Activated CD8-positive, alpha-beta memory T cell treated with anti-CD3 and anti-CD28 coated beads, Interleukin-2, amount 50 U/mL, for 48 hours (primary cell): ENCODE data around the gene PTPN11.
"Not testable (repeated sequence)": the region's sequence is repeated elsewhere in the genome, so short reads cannot be mapped to it uniquely, and the experiment has no call there.

Experiments
- DNase-seq: peaks from one replicate; pipeline ENCODE4 v3.0.0-alpha.2; 2020

PTPN11 gene

DNA sequence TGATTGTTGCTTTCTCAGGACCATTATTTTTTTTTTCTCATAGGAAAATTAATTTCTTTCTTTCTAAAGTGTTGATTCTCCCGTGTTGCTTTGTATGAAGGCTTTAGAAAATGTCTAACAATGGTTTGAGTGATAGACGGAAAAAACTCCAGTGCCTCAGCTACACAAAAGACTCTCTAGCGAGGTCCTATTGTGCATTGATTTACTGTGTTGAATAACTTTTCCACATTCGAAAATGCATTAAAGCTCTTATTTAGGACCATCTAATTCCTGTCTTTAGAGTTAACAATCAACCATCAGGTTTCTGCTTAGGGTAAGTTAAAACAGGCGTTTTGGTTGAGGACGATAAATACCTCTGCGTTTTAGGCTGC is 99.6 kb downstream of the PTPN11 start:
- DNase-seq = no peak

DNA sequence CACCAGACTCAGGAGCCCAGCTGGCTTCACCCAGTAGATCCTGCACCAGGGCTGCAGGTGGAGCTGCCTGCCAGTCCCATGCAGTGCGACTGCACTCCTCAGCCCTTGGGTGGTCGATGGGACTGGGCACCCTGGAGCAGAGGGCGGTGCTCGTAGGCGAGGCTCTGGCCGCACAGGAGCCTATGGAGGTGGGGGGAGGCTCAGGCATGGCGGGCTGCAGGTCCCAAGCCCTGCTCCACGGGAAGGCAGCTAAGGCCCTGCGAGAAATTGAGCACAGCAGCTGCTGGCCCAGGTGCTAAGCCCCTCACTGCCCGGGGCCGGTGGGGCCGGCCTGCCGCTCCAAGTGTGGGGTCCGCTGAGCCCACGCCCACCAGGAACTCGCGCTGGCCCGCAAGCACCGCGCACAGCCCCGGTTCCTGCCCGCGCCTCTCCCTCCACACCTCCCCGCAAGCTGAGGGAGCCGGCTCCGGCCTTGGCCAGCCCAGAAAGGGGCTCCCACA is 101.1 kb downstream of the PTPN11 start:
- not testable (repeated sequence) for DNase-seq

DNA sequence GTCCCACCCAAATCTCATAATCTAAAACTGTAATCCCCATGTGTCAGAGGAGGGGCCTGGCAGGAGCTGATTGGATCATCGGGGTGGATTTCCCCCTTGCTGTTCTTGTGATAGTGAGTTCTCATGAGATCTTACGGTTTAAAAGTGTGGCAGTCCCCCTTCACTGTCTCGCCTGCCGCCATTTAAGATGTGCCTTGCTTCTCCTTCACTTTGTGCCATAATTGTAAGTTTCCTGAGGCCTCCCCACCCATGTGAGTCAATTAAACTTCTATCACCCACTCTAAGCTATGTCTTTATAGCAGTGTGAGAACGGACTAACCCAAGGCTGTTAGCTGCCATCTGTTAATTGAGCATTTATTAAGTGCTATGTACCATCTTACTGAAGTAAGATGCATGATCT is 105.1 kb downstream of the PTPN11 start:
- no peak for DNase-seq

DNA sequence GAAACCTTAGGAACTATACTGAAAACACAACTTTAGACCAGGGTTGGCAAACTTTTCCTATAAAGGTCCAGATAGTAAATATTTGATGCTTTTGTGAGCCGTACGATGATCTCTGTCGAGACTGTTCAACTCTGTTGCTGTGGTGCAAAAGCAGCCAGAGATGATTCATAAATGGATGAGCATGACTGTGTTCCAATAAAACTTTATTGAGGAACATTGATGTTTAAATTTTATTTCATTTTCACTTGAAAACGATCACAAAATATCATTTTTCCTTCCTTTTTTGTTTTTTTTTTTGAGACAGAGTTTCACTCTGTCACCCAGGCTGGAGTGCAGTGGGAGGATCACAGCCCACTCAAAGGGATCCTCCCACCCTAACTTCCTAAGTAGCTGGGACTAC is 105.5 kb downstream of the PTPN11 start:
- DNase-seq = no peak

DNA sequence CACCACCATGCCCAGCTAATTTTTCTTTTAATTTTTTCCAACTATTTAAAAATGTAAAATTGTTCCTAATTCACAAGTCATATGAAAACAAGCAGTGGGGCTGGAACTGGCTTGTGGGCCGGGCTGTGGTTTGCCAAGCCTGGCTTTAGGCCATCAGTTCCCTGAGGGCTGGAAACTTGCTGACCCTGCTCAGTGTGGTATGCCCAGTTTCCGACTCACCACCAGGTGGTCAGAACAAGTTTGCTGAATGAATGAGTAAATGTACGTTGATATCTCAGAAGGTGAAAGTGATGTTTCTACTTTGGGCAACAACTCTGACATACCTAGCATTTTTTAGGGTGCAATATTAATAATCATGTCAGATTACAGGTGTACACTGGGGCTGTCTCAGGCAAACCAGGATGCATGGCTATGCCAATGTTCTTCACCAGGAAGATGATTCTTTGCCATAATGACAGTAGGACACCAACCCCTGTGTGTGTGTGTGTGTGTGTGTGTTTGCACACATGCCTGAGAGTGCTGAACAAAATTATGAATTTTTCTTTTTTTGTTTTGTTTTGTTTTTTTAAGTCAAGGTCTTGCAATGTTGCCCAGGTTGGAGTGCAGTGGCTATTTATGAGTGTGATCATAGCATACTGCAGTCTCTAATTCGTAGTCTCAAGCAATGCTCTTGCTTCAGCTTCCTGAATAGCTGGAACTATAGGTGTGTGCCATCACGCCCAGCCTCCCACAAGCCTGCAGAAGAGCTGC is 106.1 kb downstream of the PTPN11 start:
- DNase-seq = no peak

DNA sequence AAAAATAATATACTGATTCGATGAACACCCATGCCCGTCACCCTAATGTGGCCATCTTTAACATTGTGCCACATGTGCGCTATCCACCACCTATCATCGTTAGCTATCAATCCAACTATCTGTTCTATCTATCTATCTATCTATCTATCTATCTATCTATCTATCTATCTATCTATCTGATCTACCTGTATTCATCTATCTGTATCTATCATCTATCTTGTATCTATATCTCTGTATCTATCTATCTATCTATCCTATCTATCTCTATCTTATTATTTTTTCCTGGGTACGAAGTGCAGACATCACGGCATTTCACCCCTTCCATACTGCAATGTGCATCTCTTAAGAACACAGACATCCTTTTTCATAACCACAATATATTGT is 106.7 kb downstream of the PTPN11 start:
- DNase-seq = no peak

DNA sequence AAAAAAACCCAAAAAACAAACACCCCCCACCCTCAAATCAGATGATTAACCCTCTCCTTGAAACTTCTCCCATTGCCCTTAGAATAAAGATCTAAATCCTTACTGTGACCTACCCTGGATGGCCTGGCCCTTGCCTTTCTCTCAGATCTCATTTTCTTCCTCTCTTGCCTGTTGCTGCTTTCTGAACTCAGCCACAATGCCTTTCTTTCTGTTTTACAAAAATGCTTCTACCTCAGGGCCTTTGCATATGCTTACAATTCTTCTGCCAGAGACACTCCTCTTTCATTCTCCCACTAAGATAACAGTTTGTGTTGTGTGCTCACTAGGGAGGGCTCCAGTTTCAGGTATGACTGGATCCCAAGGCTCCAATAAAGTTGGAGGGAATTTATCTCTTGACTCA is 108.3 kb downstream of the PTPN11 start:
- DNase-seq = no peak

DNA sequence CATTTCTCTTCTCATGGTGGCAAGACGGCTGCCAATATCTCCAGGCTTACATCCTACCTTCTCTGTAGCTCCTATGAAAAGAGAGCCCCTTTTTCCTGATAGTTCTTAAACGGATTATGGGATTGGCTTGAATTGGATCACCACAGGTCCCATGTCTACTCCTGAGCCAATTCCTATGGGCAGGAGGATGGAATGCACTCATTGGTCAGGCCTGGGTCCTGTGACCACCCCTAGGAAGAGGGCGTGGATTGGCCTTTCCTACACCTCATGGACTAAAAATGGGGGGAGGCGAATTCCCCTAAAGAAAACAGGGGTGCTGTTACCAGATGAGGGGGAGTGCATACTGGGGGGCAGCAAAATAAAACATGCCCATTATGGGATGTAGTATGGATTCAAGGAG is 108.8 kb downstream of the PTPN11 start:
- no peak for DNase-seq

DNA sequence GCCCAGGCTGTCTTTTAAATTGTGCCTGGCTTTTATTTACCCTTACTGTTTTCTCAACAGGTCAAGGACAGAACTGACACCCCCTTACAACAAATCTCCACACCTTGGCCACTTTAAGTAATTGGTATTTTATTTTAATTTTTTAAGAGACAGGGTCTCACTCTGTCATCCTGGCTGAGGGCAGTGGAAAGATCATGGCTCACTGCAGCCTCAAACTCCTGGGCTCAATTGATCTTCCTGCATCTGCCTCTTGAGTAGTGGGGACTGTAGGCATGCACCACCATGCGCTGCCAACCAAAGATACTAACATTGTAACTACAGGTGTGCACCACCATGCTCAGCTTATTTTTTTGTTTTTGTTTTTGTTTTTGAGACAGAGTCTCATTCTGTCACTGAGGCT is 109.8 kb downstream of the PTPN11 start:
- no peak for DNase-seq

DNA sequence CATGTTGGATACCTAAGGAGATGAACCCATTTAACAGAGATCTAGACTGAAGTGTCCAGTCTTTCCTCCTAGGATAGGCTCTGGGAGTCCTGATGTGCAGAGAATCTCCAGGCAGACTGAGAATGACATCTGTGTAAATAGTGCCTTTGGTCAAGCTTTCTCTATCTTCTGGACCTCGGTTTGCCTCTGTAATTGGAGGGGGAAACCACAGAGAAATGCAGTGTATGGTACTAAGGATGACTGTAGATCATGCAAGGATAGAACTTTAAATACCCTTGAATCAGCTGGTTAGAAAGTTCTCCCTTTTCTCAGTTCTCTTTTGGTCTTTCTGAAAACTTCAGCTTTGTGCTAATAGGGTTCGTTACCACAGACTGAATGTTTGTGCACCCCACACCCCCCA is 112.2 kb downstream of the PTPN11 start:
- DNase-seq = no peak

DNA sequence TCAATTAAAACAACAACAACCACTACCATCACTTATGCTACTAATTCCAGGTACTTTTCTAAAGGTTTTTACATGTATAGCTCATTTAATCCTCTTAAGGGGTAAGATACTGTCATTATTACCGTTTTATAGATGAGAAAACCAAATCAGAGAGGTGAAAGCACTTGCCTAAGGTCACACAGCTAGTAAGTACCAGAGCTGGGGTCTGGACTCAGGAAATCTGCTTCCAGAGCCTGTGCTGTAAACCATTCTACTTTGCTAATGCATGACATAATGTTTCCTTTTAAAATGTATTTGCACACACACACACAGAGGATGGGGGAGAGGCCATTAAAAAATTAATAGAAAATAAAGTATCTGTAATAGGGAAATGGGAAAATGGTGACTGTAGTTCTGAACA is 113.4 kb downstream of the PTPN11 start:
- DNase-seq = no peak

DNA sequence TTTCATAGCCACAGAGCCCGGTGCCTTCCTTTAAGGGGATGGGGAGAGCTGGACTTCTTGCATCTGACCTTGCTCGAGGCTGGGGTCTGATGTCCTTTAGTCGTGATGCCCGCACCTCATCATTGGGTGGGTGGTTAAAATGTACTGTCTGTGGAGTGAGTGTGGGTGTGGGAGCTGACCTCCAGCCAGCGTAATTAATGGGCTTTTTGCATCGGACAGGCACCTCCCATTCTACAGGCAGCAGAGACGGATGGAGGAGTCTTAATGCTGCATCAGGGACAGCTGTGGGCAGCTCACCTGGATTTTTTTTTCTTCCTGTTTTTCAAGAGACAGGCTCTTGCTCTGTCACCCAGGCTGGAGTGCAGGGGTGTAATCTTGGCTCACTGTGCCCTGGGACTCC is 114.8 kb downstream of the PTPN11 start:
- DNase-seq = no peak

DNA sequence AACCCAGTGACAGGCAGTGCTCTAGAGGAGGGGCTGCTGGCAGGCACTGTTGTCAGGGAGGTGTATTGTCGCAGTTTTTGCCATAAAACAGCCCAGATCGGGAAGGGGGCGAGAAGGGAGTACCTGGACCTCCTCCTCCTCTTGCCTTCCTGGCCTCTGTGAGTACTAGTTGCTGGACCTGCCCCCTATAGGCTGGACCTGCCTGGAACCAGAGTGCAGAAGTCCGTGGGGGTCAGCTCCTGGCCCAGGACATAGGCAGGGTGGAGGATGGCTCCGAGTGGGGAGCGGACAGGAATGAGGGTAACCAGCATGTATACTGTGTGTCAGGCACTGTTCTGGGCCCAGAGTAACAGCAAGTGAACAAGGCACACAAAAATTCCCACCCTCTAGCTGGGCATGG is 116.3 kb downstream of the PTPN11 start:
- no peak for DNase-seq

DNA sequence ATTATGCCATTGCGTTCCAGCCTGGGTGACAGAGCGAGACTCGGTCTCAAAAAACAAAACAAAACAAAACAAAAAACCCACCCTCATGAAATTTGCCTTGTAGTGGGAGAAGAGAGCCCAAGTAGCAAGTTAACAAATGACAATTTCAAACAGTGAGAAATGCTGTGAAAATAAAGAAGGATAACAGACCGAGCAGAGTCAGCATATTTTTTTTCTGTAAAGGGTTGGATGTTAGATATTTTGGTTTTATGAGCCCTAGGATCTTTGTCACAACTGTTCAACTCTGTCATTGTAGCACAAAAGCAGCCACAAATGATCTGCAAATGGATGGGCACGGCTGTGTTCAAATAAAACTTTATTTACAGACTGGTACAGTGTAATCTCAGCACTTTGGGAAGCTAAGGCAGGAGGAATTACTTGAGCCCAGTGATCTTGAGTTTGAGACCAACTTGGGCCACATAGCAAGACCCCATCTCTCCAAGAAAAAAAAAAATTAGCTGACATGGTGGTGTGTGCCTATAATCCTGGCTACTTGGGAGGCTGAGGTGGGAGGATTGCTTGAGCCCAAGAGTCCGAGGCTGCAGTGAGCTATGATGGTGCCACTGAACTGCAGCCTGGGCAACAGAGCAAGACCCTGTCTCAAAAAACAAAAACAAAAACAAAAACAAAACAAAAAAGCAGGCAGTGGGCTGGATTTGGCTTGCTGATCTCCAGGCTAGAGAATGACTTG is 117.1 kb downstream of the PTPN11 start:
- no peak for DNase-seq

DNA sequence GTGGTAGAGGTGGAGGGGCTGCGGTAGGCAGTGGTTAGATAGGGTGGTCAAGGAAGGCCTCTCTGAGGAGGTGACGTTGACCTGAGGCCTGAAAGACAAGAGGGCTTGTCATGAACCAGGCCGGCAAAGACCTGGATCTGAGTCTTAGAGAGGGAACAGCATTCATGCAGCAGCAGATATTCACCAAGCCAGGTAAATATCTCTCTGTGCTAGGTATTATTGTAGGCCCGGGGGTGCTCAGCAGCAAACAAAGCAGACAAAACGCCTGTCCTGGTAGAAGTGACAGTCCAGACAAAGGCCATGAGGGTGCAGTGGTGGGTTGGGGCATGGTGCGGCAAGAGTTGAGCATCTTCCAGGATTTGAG is 117.6 kb downstream of the PTPN11 start:
- no peak for DNase-seq

DNA sequence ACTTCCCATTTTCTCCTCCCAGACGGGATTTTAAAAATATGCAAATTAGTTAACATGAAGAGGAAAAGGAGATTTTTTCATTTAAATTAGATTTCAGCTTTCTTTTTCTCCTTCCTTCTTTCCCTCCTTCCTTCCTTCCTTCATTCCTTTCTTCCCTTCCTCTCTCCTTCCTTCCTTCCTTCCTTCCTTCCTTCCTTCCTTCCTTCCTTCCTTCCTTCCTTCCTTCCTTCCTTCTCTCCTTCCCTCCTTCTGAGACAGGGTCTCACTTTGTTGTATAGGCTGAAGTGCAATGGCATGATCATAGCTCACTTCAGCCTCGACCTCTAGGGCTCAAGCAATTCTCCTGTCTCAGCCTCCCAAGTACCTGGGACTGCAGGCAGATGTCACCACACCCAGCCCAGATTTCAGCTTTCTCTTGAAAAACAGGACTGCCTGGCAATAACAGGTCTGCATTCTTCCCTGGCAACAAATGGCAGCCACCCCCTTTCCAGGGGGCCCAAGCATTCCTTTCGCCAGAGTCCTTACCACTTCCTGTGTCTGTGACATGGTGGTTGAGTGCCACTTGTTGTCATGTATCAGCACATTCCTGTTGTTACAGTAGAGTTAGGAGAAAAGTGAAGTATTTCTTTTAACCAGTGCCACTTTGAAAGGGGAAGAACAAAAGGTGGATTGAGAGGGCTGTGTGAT is 119.1 kb downstream of the PTPN11 start:
- no peak for DNase-seq

DNA sequence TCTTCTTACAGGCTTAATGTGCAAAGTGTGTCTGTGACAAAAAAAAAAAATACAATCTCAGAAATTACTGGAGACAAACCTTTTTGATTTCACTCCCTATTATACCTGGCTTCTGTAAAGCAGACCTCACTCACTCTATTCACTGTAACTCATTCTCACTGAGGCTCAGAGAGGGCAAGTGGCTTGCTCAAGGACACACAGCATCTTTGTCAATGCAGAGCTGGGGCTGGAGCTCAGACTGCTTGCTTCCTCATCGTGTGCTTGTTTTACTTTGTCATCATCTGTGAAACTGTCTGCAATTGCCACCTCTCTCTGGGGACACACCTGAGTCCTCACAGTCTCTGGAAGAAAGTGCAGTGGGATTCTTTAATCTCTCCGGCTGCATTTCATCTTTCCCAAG is 120.0 kb downstream of the PTPN11 start:
- DNase-seq = no peak

DNA sequence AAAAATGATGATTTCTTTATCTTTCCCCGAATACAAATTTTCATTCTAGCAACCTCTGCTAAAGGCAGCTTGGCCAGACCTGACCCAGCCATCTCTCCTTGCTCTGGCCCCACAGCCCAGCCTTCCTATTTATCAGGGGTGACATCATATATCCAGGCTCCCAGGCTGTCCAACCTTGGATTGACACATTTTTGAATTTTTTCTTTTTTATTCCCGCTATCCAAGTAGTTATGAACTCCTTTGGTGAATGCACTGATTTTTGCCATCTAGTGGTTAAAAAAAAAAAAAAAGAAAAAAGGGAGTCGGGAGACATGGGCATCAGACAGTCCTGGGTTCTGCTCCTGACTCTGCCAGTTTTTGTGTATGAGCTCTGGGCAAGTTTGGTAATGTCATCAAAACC is 120.5 kb downstream of the PTPN11 start:
- no peak for DNase-seq

DNA sequence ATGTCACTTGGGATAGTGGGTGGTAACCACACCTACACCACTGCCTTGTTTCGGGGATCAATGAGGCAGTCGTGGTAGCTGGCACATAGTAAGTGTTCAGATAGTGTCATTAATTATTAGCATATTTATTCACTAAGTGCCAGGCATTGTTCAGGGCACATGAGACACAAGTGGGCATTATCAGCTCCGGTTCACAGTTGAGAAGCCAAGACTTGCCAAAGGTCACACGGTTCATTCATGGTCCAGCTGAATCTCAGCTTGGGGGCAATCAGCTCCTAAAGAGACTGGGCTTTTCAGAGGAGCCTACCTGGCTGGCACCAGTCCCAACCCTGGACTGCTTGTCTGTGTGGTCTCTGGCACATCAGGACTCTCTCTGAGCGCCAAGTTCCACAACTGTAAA is 121.3 kb downstream of the PTPN11 start:
- DNase-seq = no peak

DNA sequence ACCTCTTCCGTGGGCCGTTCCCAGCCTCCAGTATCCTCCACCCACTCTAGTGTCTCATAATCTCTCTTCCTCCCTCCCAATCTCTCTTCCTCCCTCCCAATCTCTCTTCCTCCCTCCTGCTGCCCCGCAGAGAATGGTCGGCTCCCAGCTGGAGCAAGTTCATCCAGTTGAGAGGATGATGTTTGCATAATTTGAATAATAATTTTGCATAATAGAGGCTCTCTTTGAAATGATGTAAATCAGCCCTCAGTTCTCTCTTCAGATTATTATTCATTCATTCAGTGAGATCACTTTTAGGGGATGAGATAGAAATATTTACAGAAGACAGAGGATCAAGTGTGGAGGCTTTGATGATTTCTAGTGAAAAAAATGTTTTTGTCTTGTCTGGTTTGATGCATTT is 125.0 kb downstream of the PTPN11 start:
- DNase-seq = no peak

DNA sequence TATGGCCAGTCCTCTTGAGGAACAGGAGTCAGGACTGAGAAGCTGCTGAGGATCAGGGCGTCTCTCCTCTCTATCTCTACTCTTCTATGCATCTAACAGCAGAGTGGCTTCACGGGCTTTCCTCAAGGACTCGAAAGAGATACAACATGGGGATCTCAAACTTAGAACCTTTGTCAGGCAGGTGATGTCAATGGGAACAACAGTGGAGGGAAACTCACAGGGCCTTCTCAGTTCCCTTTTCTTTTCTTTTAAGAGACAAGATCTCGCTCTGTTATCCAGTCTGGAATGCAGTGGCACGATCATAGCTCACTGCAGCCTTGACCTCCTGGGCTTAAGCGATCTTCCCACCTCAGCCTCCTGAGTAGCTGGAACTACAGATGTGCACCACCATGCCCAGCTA is 127.6 kb downstream of the PTPN11 start:
- DNase-seq = no peak

DNA sequence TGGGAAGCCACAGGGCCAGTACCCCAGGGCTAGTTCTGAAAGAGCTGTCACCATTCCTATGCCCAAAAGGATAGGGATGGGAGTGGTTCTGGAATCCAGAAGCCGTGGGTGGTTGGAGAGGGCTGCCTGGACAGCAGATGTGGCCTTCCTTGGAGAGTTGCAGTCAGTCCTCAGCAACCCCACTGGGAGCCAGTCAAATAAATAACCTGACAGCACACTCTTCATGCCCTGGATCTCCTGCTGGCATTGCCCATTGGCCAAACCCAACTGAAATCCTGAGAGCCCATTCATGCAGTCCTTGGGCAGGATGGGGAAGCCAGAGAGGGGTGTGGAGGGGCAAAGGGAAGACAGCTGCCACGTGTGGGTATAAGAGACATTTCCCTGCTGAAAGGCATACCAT is 128.2 kb downstream of the PTPN11 start:
- no peak for DNase-seq

DNA sequence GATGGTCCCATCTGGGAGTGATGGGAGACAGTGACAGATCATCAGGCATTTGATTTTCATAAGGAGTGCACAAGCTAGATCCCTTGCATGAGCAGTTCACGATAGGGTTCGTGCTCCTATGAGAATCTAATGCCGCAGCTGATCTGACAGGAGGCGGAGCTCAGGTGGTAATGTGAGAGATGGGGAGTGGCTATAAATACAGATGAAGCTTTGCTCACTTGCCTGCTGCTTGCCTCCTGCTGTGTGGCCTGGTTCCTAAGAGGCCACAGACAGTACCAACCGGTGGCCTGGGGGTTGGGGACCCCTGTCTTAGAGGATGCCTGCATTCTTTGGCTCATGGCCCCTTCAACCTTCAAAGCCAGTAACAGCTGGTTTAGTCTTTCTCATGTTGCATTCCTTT is 130.3 kb downstream of the PTPN11 start:
- no peak for DNase-seq

DNA sequence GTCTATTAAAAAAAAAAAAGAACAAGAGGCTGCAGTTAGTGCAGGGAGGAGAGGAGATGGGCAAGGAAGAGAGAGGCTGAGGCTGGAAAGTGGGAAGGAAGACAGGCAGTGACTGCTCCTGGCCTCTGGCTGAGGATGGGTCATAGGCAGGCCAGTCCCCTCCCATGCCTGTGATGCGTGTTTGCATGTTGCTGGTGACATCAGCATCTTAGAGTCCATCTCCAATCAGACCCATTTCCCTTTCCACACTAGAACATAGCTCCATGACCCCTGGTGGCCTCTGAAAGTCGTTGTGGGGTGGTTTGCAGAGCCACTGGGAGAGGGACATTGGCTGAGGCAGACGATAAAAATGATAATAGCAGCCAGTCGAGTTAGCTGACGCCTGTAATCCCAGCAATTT is 132.9 kb downstream of the PTPN11 start:
- no peak for DNase-seq
